Endothelial cell of umbilical vein (primary cell): ENCODE data around the gene FGD5. TPM values are rescaled to one million over a fixed set of nuclear protein-coding genes. Genes with fewer than 3 reads are reported as not detected.

Experiments used
- BruUV-seq: library from RNA; stranded (reverse); fragments of 400-500 nt; replicated peaks from 2 replicates; lab custom pipeline; 2021; lab: Mats Ljungman, UMichigan
- CTCF ChIA-PET: fragments of 300-600, 350-600 bp; sonication (Branson Sonifier 250); formaldehyde crosslinking; loops from one replicate; lab custom pipeline; 2021; ENCODE audit warnings: antibody characterized with exemption, inconsistent platforms; lab: Charles Lee
- POLR2A ChIA-PET: fragments of 300-600, 350-600 bp; sonication (Branson Sonifier 250); formaldehyde crosslinking; loops from one replicate; lab custom pipeline; 2021; ENCODE audit warnings: antibody characterized with exemption, inconsistent platforms; lab: Charles Lee
- DNase-seq: peaks from one replicate; pipeline ENCODE4 v3.0.0-alpha.2; 2011; ENCODE audit warnings: low read depth, low spot score
- FAIRE-seq: peaks from 2 replicates; lab custom pipeline; 2011; peaks lifted over from hg19 to GRCh38; lab: Jason Lieb, UNC
- H2AFZ ChIP-seq: 2 replicates; pipeline ENCODE4 v1.6.0; 2012; ENCODE audit warnings: low read depth, low read length, control low read depth, inconsistent platforms
- H3K27ac ChIP-seq: 2 replicates; pipeline ENCODE4 v1.5.1; 2011; ENCODE audit warnings: low read depth, mild to moderate bottlenecking, control low read depth, low read length, moderate library complexity; ENCODE audit not compliant: insufficient read depth
- H3K27me3 ChIP-seq, 2 experiments: 2 replicates each; pipeline versions ENCODE4 v1.6.0 to v1.6.1; 2011; ENCODE audit warnings: low read length in 2 of 2, mixed read lengths in 1 of 2; ENCODE audit not compliant: control insufficient read depth in 2 of 2, insufficient read depth in 2 of 2
- H3K36me3 ChIP-seq, 2 experiments: 2 replicates in 1 of 2; 3 replicates in 1 of 2; pipeline ENCODE4 v1.5.1; 2011; ENCODE audit warnings: low read length in 2 of 2, mild to moderate bottlenecking in 1 of 2, moderate library complexity in 1 of 2; ENCODE audit not compliant: control insufficient read depth in 2 of 2, insufficient read depth in 2 of 2; ENCODE audit errors: extremely low read depth in 1 of 2
- H3K4me1 ChIP-seq: 3 replicates; pipeline ENCODE4 v1.5.1; 2011; ENCODE audit warnings: mild to moderate bottlenecking, low read length; ENCODE audit not compliant: control insufficient read depth, insufficient read depth; ENCODE audit errors: extremely low read depth
- H3K4me2 ChIP-seq: 2 replicates; pipeline ENCODE4 v1.6.1; 2011; ENCODE audit warnings: low read length, control low read depth, mixed read lengths; ENCODE audit not compliant: insufficient read depth
- H3K4me3 ChIP-seq, 3 experiments: fragments of 200-600 bp in 1 of 3; sonication (generic), shearing (Covaris generic) in 1 of 3; replicated peaks in 1 of 3; 2 replicates each; pipeline ENCODE4 v1.5.1; 2011 to 2016; ENCODE audit warnings: control low read depth in 3 of 3, low read length in 3 of 3, mild to moderate bottlenecking in 2 of 3, inconsistent platforms in 1 of 3, low read depth in 1 of 3, moderate library complexity in 1 of 3; ENCODE audit not compliant: insufficient read depth in 1 of 3
- H3K79me2 ChIP-seq: 2 replicates; pipeline ENCODE4 v1.6.0; 2012; ENCODE audit warnings: low read length, inconsistent platforms; ENCODE audit not compliant: control insufficient read depth, insufficient read depth
- H3K9ac ChIP-seq: replicated peaks from 2 replicates; pipeline ENCODE3; 2011; ENCODE audit warnings: low read length, control low read depth; ENCODE audit not compliant: insufficient read depth; ENCODE audit errors: extremely low read depth
- H3K9me1 ChIP-seq: replicated peaks from 3 replicates; pipeline ENCODE4 v1.6.0; 2011; ENCODE audit warnings: mild to moderate bottlenecking, low read length; ENCODE audit not compliant: control insufficient read depth, insufficient read depth; ENCODE audit errors: extremely low read depth
- H3K9me3 ChIP-seq: replicated peaks from 2 replicates; pipeline ENCODE4 v1.5.1; 2012; ENCODE audit warnings: low read length, inconsistent platforms; ENCODE audit not compliant: control insufficient read depth, insufficient read depth
- H4K20me1 ChIP-seq: replicated peaks from 2 replicates; pipeline ENCODE3; 2011; ENCODE audit warnings: mild to moderate bottlenecking, low read length; ENCODE audit not compliant: control insufficient read depth, insufficient read depth; ENCODE audit errors: extremely low read depth
- EZH2 ChIP-seq: IDR thresholded peaks from 2 replicates; pipeline ENCODE4 v1.6.1; 2012; ENCODE audit warnings: borderline replicate concordance, low read depth, mild to moderate bottlenecking, moderate library complexity, low read length, inconsistent platforms; ENCODE audit not compliant: severe bottlenecking
- FOS ChIP-seq: IDR thresholded peaks from 2 replicates; pipeline ENCODE4 v1.6.1; 2011; ENCODE audit warnings: mild to moderate bottlenecking, low read length, moderate library complexity, borderline replicate concordance; ENCODE audit not compliant: insufficient read depth
- GATA2 ChIP-seq: IDR thresholded peaks from 2 replicates; pipeline ENCODE4 v1.7.0; 2011; ENCODE audit warnings: low read depth, mild to moderate bottlenecking, moderate library complexity, mixed read lengths, low read length; ENCODE audit not compliant: insufficient read length, insufficient read depth
- JUN ChIP-seq: IDR thresholded peaks from 2 replicates; pipeline ENCODE4 v1.6.1; 2011; ENCODE audit warnings: borderline replicate concordance, low read depth; ENCODE audit not compliant: insufficient read length, insufficient read depth
- MYC ChIP-seq: IDR thresholded peaks from one replicate; pipeline ENCODE4 v1.6.1; 2011; ENCODE audit warnings: mild to moderate bottlenecking, low read depth, low read length
- POLR2A ChIP-seq: IDR thresholded peaks from 2 replicates; pipeline ENCODE4 v1.6.1; 2012; ENCODE audit warnings: low read depth, mild to moderate bottlenecking, control low read depth, low read length
- POLR2AphosphoS5 ChIP-seq: IDR thresholded peaks from 2 replicates; pipeline ENCODE4 v1.6.1; 2012; ENCODE audit warnings: low read depth, mild to moderate bottlenecking, control low read depth, low read length, moderate library complexity; ENCODE audit not compliant: insufficient read depth
- dilution Hi-C: fragments of 300-500 bp; cut with MboI; formaldehyde crosslinking; loops from one replicate; pipeline ENCODE4 v1.15.0; 2019; ENCODE audit warnings: low sequenced_read_pairs; ENCODE audit not compliant: extremely low pct_ligation_motif_present
- intact Hi-C: fragments of 100-400 bp; cut with micrococcal nuclease; formaldehyde crosslinking; loops from one replicate; pipeline ENCODE4 v1.10.0; 2022
- polyA plus RNA-seq, 4 experiments: library from polyadenylated mRNA; depleted of rRNA in 3 of 4; stranded (reverse) in 3 of 4; unstranded in 1 of 4; fragments of >200 nt; gene quantifications; 2 replicates each; pipeline versions ENCODE4 v1.2.1 to v1.2.3, GENCODE V29; 2011 to 2012; ENCODE audit warnings: missing spikeins in 1 of 4
- total RNA-seq: library from RNA; stranded (reverse); gene quantifications from 2 replicates; pipeline ENCODE4 v1.2.3, GENCODE V29; 2021
- TF ChIP-seq, protein P1 (sequence below): IDR thresholded peaks from 2 replicates; pipeline ENCODE4 v1.6.1; 2011; ENCODE audit not compliant: insufficient read depth, insufficient read length
- TF ChIP-seq, protein P2 (sequence below), 2 donors: IDR thresholded peaks; 1 replicate in 1 of 2; 2 replicates in 1 of 2; pipeline ENCODE4 v1.5.1; 2011; ENCODE audit warnings: low read length in 2 of 2, mild to moderate bottlenecking in 2 of 2, moderate library complexity in 2 of 2, control low read depth in 1 of 2, inconsistent platforms in 1 of 2, low read depth in 1 of 2; ENCODE audit not compliant: insufficient read depth in 1 of 2; ENCODE audit errors: extremely low read depth in 1 of 2

Gene FGD5
- total and polyA plus RNA-seq, 2 donors (not counting 3 experiments of a cell fraction or from before 2014, with no cell fraction given) = 49.6 to 134 TPM

GRCh38 chr3:14969671-14970070 is 150.9 kb downstream of the FGD5 start:
- BruUV-seq = no TSS peak
- CTCF ChIA-PET = interaction anchor here (0.7 kb wide), 1 partner anchor 11 kb away, joined by 3 read pairs; no protein-coding TSS in a partner anchor
- Histone ChIP-seq H4K20me1 (no peaks in the 10 kb centered on the region), H2AFZ (no peak overlapping the region), H3K4me2 (no peak overlapping the region), H3K4me1 (no peaks in the 10 kb centered on the region), H3K9me3 (no peaks in the 10 kb centered on the region), H3K36me3 (peaks cover 2 to 3% of the 10 kb centered on the region in 2 experiments), H3K9ac (no peak overlapping the region), H3K9me1 (no peaks in the 10 kb centered on the region), H3K27ac (no peak overlapping the region), H3K79me2 (peaks cover 39% of the 10 kb centered on the region), H3K4me3 (no peak overlapping the region), H3K27me3 (no peaks in the 10 kb centered on the region)
- TF ChIP-seq POLR2AphosphoS5 = no peak
- TF ChIP-seq, protein P1, sequence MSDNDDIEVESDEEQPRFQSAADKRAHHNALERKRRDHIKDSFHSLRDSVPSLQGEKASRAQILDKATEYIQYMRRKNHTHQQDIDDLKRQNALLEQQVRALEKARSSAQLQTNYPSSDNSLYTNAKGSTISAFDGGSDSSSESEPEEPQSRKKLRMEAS = no peak
- no peak for TF ChIP-seq JUN
- TF ChIP-seq EZH2 = no peak
- no peak for TF ChIP-seq GATA2
- no peak for TF ChIP-seq MYC
- TF ChIP-seq POLR2A = no peak
- TF ChIP-seq FOS = no peak
- TF ChIP-seq, protein P2, sequence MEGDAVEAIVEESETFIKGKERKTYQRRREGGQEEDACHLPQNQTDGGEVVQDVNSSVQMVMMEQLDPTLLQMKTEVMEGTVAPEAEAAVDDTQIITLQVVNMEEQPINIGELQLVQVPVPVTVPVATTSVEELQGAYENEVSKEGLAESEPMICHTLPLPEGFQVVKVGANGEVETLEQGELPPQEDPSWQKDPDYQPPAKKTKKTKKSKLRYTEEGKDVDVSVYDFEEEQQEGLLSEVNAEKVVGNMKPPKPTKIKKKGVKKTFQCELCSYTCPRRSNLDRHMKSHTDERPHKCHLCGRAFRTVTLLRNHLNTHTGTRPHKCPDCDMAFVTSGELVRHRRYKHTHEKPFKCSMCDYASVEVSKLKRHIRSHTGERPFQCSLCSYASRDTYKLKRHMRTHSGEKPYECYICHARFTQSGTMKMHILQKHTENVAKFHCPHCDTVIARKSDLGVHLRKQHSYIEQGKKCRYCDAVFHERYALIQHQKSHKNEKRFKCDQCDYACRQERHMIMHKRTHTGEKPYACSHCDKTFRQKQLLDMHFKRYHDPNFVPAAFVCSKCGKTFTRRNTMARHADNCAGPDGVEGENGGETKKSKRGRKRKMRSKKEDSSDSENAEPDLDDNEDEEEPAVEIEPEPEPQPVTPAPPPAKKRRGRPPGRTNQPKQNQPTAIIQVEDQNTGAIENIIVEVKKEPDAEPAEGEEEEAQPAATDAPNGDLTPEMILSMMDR (IDR thresholded peaks at IDR 0.05; ENCODE audit: extremely low read depth in 1 of 2, insufficient read depth in 1 of 2, low read depth in 1 of 2, low read length in 2 of 2) = no peak
- intact Hi-C loops = no loop called here
- DNase-seq = no peak
- dilution Hi-C loops = no loop called here
- POLR2A ChIA-PET = no interaction called here
- FAIRE-seq = no peak
